Measurements from ENCODE around the gene RERG. TPM values are rescaled to one million over a fixed set of nuclear protein-coding genes. Genes with fewer than 3 reads are reported as not detected.
"Not testable (repeated sequence)": the region's sequence is repeated elsewhere in the genome, so short reads cannot be mapped to it uniquely, and the experiment has no call there.

Gene RERG
- total RNA-seq, 1 donor from 2014 or later, result 5.9 TPM

GRCh38 chr12:15146585-15146984 lies 74.6 kb downstream of the RERG start:
- no peak for DNase-seq (ENCODE audit: low spot score)

DNA sequence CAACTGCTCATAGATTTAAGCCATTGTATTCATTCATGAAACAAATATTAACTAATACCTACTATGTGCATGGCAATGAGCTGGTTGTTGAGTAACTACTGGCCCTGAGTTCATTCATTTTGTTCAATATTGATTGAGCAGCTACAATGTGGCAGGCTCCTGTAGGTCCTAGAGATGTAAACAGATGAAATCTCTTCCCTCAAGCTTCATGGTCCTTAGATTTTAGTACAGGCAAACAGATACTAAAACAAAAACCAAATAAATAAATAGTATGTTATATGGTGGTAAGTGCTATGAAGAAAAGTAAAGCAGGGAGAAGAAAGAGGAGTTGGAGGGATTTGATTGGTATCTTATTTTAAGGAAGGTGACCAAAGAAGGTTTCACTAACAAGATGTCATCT lies 77.8 kb downstream of the RERG start:
- DNase-seq (ENCODE audit: low spot score), result no peak

- no peak for DNase-seq (ENCODE audit: low spot score)
Measured at GRCh38 chr12:15142711-15143110, 78.5 kb downstream of the RERG start.

DNA sequence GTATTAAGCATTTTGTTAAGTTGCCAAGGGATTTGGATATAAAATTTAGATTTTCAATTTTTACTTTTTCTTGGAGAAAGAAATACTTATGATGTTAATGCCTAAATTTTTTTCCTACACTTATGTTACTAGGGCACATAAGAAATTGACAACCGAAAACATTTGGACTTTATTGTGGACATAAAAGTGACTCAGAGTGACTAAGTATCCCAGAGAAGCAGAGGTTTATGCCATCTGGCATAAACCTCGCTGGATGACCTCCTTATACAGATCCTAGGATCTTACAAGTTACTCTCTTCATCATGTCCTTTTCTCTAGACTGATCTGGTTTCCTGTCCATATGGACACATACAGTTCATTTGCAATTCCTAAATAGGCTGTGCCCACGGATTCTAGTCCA lies 89.8 kb downstream of the RERG start:
- DNase-seq (ENCODE audit: low spot score), result no peak

DNA sequence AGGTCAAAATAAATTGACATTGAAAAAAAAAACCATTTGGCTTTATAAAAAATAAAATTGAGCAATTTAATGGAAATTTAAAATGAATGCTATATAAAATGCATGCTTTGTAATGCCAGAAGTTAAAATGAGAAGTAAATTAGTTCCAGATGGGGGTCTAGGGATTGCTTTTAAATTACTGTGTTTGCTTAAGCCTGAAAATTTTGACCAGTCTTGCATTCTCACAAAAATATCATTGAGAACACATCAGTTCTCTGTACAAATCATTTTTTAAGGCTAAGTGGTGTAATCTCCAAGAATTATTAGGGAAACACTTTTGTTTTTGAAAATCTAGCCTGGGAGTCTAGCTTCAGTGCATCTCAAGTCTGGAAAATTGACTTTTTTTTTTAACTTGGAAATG lies 90.7 kb downstream of the RERG start:
- no peak for DNase-seq (ENCODE audit: low spot score)

DNA sequence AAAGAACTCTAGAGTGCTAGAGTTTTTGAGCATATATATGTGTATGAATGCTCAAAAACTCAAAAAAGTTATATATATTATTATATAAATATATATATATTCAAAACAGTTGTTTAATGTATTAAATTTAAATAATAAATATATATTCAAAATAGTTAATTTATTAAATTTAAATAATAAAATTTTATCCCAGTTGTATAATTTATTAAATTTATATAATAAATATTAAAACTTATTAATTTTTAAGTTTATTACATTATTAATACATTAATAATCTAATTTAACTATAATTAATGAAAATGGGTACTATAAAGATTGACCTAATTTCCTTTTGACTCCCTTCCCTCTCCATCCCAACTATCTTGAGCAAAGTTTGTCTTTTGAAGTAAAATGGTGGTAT lies 97.8 kb downstream of the RERG start:
- no peak for DNase-seq (ENCODE audit: low spot score)

GRCh38 chr12:15122344-15122743 lies 98.9 kb downstream of the RERG start:
- no peak for DNase-seq (ENCODE audit: low spot score)

GRCh38 chr12:15118955-15119354 lies 102.3 kb downstream of the RERG start:
- DNase-seq (ENCODE audit: low spot score), result no peak

- no peak for DNase-seq (ENCODE audit: low spot score)
Measured at GRCh38 chr12:15116983-15117382, 104.2 kb downstream of the RERG start.

- no peak for DNase-seq (ENCODE audit: low spot score)
Measured at GRCh38 chr12:15116086-15116485, 105.1 kb downstream of the RERG start.

GRCh38 chr12:15115434-15115833 lies 105.8 kb downstream of the RERG start:
- DNase-seq (ENCODE audit: low spot score), result no peak

- DNase-seq (ENCODE audit: low spot score), result no peak
Measured at GRCh38 chr12:15114501-15114900, 106.7 kb downstream of the RERG start.

GRCh38 chr12:15092826-15093225 lies 128.4 kb downstream of the RERG start:
- no peak for DNase-seq (ENCODE audit: low spot score)

DNA sequence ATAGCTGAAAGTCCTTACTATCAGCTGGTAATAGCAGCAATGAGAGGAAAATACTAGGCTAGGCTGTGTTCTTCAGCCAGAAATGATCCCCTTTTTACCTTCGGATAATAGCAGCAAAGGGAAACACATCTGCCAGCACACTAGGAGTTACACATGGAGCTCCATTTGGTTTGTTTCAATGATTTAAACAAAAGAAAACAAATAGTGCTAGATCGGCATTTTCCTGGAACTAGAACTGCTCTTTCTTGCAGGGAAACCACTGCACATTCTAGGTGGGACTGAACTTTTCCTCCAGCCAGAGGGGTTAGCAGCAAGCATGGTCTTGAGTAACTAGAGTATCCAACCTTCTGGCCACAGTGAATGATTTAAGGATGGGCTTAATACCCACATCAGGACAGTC lies 130.8 kb downstream of the RERG start:
- no peak for DNase-seq (ENCODE audit: low spot score)

- no peak for DNase-seq (ENCODE audit: low spot score)
Measured at GRCh38 chr12:15088105-15088504, 133.1 kb downstream of the RERG start.

DNA sequence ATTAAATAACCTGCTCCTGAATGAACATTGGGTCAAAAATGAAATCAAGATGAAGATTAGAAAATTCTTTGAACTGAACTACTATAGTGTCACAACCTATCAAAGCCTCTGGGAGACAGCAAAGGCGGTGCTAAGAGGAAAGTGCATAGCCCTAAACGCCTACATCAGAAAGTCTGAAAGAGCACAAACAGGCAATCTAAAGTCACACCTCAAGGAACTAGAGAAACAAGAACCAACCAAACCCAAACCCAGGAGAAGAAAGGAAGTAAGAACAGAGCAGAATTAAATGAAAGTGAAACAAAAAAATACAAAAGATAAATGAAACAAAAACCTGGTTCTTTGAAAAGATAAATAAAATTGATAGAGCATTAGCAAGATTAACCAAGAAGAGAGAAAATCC lies 143.5 kb downstream of the RERG start:
- DNase-seq (ENCODE audit: low spot score), result not testable (repeated sequence)

DNA sequence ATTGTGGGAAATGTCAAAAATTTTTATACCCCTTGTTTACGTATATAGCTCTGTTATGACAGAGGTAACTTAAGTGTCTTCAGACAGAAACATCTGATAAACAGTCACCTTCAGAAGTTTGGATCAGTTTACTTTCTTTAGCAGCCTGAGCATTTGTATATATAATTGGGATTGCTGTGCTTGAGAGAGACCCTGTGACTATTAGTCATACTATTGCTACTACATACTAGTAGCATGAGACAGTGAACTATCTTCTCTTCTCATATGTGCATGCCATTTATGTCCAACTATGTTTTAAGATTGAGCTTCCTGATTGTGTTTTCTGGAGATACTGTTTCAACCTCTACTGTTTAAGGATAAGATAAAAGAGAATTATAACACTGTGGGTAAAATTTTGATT lies 146.9 kb downstream of the RERG start:
- no peak for DNase-seq (ENCODE audit: low spot score)

DNA sequence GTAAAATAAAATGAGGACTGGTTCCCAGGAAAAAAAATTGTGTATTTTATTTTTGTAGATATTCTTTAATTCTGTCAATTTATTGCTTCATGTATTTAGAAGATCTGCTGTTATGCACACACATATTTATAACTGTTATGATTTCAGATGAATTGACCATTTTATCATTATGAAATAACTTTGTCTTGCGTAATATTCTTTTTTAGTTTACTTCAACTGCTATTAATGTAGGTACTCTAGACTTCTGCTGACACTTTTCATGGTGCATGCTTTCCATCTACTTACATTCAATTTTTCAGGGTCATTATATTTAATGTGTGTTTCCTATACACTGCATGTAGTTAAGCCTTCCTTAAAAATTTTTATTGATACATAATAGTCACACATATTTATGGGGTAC lies 162.1 kb downstream of the RERG start:
- DNase-seq (ENCODE audit: low spot score), result no peak

Other genes with a start within 250 kb of the RERG start
- not detected for gene PDE6H, start 248.4 kb downstream of the RERG start, total RNA-seq
- gene PTPRO, start 101.1 kb upstream of the RERG start, total RNA-seq, result 1.9 TPM

Data from mucosa of gallbladder (tissue), 1 donor.